Uterus (tissue), 4 donors: ENCODE results near the gene MAD1L1. TPM values are rescaled to one million over a fixed set of nuclear protein-coding genes. Genes with fewer than 3 reads are reported as not detected.

Source experiments
- DNase-seq, 2 donors: peaks; one replicate each; pipeline ENCODE4 v3.0.0-alpha.2; 2019 to 2020
- H3K27ac ChIP-seq, 2 donors: fragments of 200-600 bp; sonication (generic); 1 replicate in 1 of 2; 2 replicates in 1 of 2; pipeline ENCODE4 v1.5.1; 2016 to 2018
- H3K27me3 ChIP-seq, 2 donors: fragments of 200-600 bp; sonication (generic); one replicate each; pipeline ENCODE4 v1.5.1; 2018 to 2019; ENCODE audit warnings: control low read depth in 1 of 2
- H3K36me3 ChIP-seq, 2 donors: fragments of 200-600 bp; sonication (generic); one replicate each; pipeline ENCODE4 v1.5.1; 2019; ENCODE audit warnings: control low read depth in 1 of 2
- H3K4me1 ChIP-seq, 2 donors: fragments of 200-600 bp; sonication (generic); one replicate each; pipeline ENCODE4 v1.5.1; 2018 to 2019; ENCODE audit warnings: control low read depth in 1 of 2
- H3K4me3 ChIP-seq, 2 donors: fragments of 200-600 bp; sonication (generic); 1 replicate in 1 of 2; 2 replicates in 1 of 2; pipeline ENCODE4 v1.5.1; 2018 to 2019; ENCODE audit warnings: mild to moderate bottlenecking in 1 of 2
- H3K9me3 ChIP-seq, 2 donors: fragments of 200-600 bp; sonication (generic); one replicate each; pipeline ENCODE4 v1.5.1; 2019; ENCODE audit warnings: control low read depth in 1 of 2
- CTCF ChIP-seq, 4 experiments: fragments of 200-600 bp in 2 of 4; fragments of 450-650 bp in 2 of 4; sonication (generic) in 2 of 4; IDR thresholded peaks; one replicate each; pipeline ENCODE4 v1.5.1; 2016 to 2019; ENCODE audit warnings: antibody characterized with exemption in 4 of 4, mild to moderate bottlenecking in 2 of 4, moderate library complexity in 1 of 4
- POLR2A ChIP-seq, 2 donors: fragments of 450-650 bp; IDR thresholded peaks; one replicate each; pipeline ENCODE4 v1.6.1; 2016; ENCODE audit warnings: antibody characterized with exemption in 2 of 2, mild to moderate bottlenecking in 1 of 2, moderate library complexity in 1 of 2
- intact Hi-C: fragments of 100-400 bp; cut with DNase I; formaldehyde crosslinking; loops from one replicate; pipeline ENCODE4 v1.15.1; 2023; ENCODE audit warnings: low total_unique reads
- total RNA-seq, 4 donors: library from RNA; depleted of rRNA in 3 of 4; stranded (reverse); fragments of >200 nt in 3 of 4; gene quantifications; one replicate each; pipeline versions ENCODE4 v1.1.0 to v1.2.4, GENCODE V29; 2014 to 2023
- donor health status: DM: yes; HTN: yes; CAD: no.

MAD1L1 gene
- total RNA-seq, 4 donors from 2014 or later, result 13.3 to 37.4 (median 33.1) TPM

- TF ChIP-seq CTCF (IDR thresholded peaks at IDR 0.05) (no peak), POLR2A (IDR thresholded peaks at IDR 0.05) (no peak)
- intact Hi-C loops, result no loop called here
These were observed 271.0 kb downstream of the MAD1L1 start for GRCh38 chr7:1961701-1962276.

GRCh38 chr7:1959305-1959704 is 273.4 kb downstream of the MAD1L1 start:
- H3K9me3 ChIP-seq, result no peaks in the 10 kb centered on the region
- intact Hi-C loops, result no loop called here
- no peaks in the 10 kb centered on the region for H3K4me1 ChIP-seq
- no peaks in the 10 kb centered on the region for H3K27me3 ChIP-seq
- no peak overlapping the region for H3K27ac ChIP-seq
- DNase-seq, result no peak
- H3K36me3 ChIP-seq, result no peaks in the 10 kb centered on the region
- no peak for TF ChIP-seq POLR2A (IDR thresholded peaks at IDR 0.05)
- no peak overlapping the region for H3K4me3 ChIP-seq

More at GRCh38 chr7:1961701-1962276, 271.0 kb downstream of the MAD1L1 start:
- Histone ChIP-seq H3K4me3 (no peak overlapping the region), H3K9me3 (no peaks in the 10 kb centered on the region), H3K27me3 (no peaks in the 10 kb centered on the region), H3K4me1 (no peaks in the 10 kb centered on the region), H3K27ac (no peak overlapping the region), H3K36me3 (no peaks in the 10 kb centered on the region)
- no peak for DNase-seq

GRCh38 chr7:1957471-1958225 is 275.1 kb downstream of the MAD1L1 start:
- Histone ChIP-seq H3K27me3 (no peaks in the 10 kb centered on the region), H3K4me1 (no peaks in the 10 kb centered on the region), H3K36me3 (no peaks in the 10 kb centered on the region), H3K9me3 (no peaks in the 10 kb centered on the region), H3K4me3 (no peak overlapping the region), H3K27ac (no peak overlapping the region)
- TF ChIP-seq CTCF (IDR thresholded peaks at IDR 0.05) (no peak), POLR2A (IDR thresholded peaks at IDR 0.05) (no peak)
- DNase-seq, result no peak
- intact Hi-C loops, result no loop called here

- intact Hi-C loops, result no loop called here
- Histone ChIP-seq H3K4me1 (no peaks in the 10 kb centered on the region), H3K36me3 (no peaks in the 10 kb centered on the region), H3K9me3 (no peaks in the 10 kb centered on the region), H3K4me3 (no peak overlapping the region), H3K27ac (no peak overlapping the region), H3K27me3 (no peaks in the 10 kb centered on the region)
- DNase-seq, result no peak
- TF ChIP-seq POLR2A (IDR thresholded peaks at IDR 0.05) (no peak), CTCF (IDR thresholded peaks at IDR 0.05) (no peak)
These were observed 275.9 kb downstream of the MAD1L1 start for GRCh38 chr7:1956611-1957470.

GRCh38 chr7:1956141-1956540 is 276.6 kb downstream of the MAD1L1 start:
- DNase-seq, result no peak
- H3K9me3 ChIP-seq, result no peaks in the 10 kb centered on the region
- intact Hi-C loops, result no loop called here
- H3K27ac ChIP-seq, result no peak overlapping the region
- no peak for TF ChIP-seq POLR2A (IDR thresholded peaks at IDR 0.05)
- TF ChIP-seq CTCF (IDR thresholded peaks at IDR 0.05), result no peak
- H3K4me1 ChIP-seq, result no peaks in the 10 kb centered on the region
- no peak overlapping the region for H3K4me3 ChIP-seq
- H3K36me3 ChIP-seq, result no peaks in the 10 kb centered on the region
- no peaks in the 10 kb centered on the region for H3K27me3 ChIP-seq
